Neural crest cell (in vitro differentiated cells): ENCODE results near the gene SPNS3. TPM values are rescaled to one million over a fixed set of nuclear protein-coding genes. Genes with fewer than 3 reads are reported as not detected.

Experiments
- DNase-seq: peaks from one replicate; pipeline ENCODE4 v3.0.0; 2021; ENCODE audit warnings: low read depth, mixed read lengths, low spot score
- H3K27ac Mint-ChIP-seq: one replicate; pipeline ENCODE4 v1.8.0; 2021; ENCODE audit warnings: mild to moderate bottlenecking, mixed read lengths; ENCODE audit not compliant: unreplicated experiment
- H3K27me3 Mint-ChIP-seq: 2 replicates; pipeline ENCODE4 v1.8.0; 2021; ENCODE audit warnings: low read depth, mild to moderate bottlenecking, mixed read lengths
- H3K36me3 Mint-ChIP-seq: 2 replicates; pipeline ENCODE4 v1.8.0; 2021; ENCODE audit warnings: low read depth, mild to moderate bottlenecking, mixed read lengths
- H3K4me1 Mint-ChIP-seq: 2 replicates; pipeline ENCODE4 v1.8.0; 2021; ENCODE audit warnings: mixed read lengths
- H3K4me3 Mint-ChIP-seq: one replicate; pipeline ENCODE4 v1.8.0; 2021; ENCODE audit warnings: mild to moderate bottlenecking, mixed read lengths
- H3K9me3 Mint-ChIP-seq: 2 replicates; pipeline ENCODE4 v1.8.0; 2021; ENCODE audit warnings: mixed read lengths
- CTCF ChIP-seq: fragments of 200-600 bp; sonication (generic); conservative IDR thresholded peaks from 2 replicates; pipeline ENCODE4 v1.5.0; 2021; ENCODE audit warnings: antibody characterized with exemption, mild to moderate bottlenecking
- total RNA-seq: library from RNA; stranded (reverse); gene quantifications from 2 replicates; pipeline ENCODE4 v1.2.1, GENCODE V29; 2021

The SPNS3 gene
- total RNA-seq, 1 donor from 2014 or later: not detected

GRCh38 chr17:4394208-4395110 is 39.3 kb upstream of the SPNS3 start:
- Mint-ChIP-seq H3K4me3 (no peak overlapping the region), H3K4me1 (peaks cover 8% of the 10 kb centered on the region), H3K9me3 (no peaks in the 10 kb centered on the region), H3K27ac (no peak overlapping the region), H3K36me3 (no peaks in the 10 kb centered on the region), H3K27me3 (peaks cover 20% of the 10 kb centered on the region)
- no peak for DNase-seq
- TF ChIP-seq CTCF: no peak

- Mint-ChIP-seq H3K4me1 (peaks cover 8% of the 10 kb centered on the region), H3K9me3 (no peaks in the 10 kb centered on the region), H3K36me3 (no peaks in the 10 kb centered on the region), H3K4me3 (no peak overlapping the region), H3K27ac (no peak overlapping the region), H3K27me3 (peaks cover 20% of the 10 kb centered on the region)
- DNase-seq: no peak
- TF ChIP-seq CTCF: no peak
Observed at GRCh38 chr17:4395111-4395478, 38.6 kb upstream of the SPNS3 start.

GRCh38 chr17:4397840-4398239 is 35.9 kb upstream of the SPNS3 start:
- peaks cover 8% of the 10 kb centered on the region for H3K4me1 Mint-ChIP-seq
- peaks cover 20% of the 10 kb centered on the region for H3K27me3 Mint-ChIP-seq
- no peak overlapping the region for H3K4me3 Mint-ChIP-seq
- H3K9me3 Mint-ChIP-seq: no peaks in the 10 kb centered on the region
- H3K36me3 Mint-ChIP-seq: no peaks in the 10 kb centered on the region
- TF ChIP-seq CTCF: no peak
- no peak overlapping the region for H3K27ac Mint-ChIP-seq
- no peak for DNase-seq

- H3K4me1 Mint-ChIP-seq: no peaks in the 10 kb centered on the region
- no peaks in the 10 kb centered on the region for H3K27me3 Mint-ChIP-seq
- H3K4me3 Mint-ChIP-seq: no peak overlapping the region
- H3K36me3 Mint-ChIP-seq: no peaks in the 10 kb centered on the region
- no peak for TF ChIP-seq CTCF
- no peaks in the 10 kb centered on the region for H3K9me3 Mint-ChIP-seq
- no peak overlapping the region for H3K27ac Mint-ChIP-seq
- DNase-seq: no peak
Observed at GRCh38 chr17:4405038-4405669, 28.6 kb upstream of the SPNS3 start.

GRCh38 chr17:4405699-4406098 is 28.0 kb upstream of the SPNS3 start:
- Mint-ChIP-seq H3K27me3 (no peaks in the 10 kb centered on the region), H3K4me1 (no peaks in the 10 kb centered on the region), H3K4me3 (no peak overlapping the region), H3K36me3 (no peaks in the 10 kb centered on the region), H3K9me3 (no peaks in the 10 kb centered on the region), H3K27ac (no peak overlapping the region)
- DNase-seq: no peak
- no peak for TF ChIP-seq CTCF
